Measurements from ENCODE around the gene ATF6B. TPM values are rescaled to one million over a fixed set of nuclear protein-coding genes. Genes with fewer than 3 reads are reported as not detected.

The ATF6B gene
- total RNA-seq, 1 donor from 2014 or later = 40.8 TPM

- intact Hi-C loops (cut with DNase I) = no loop called here
- peak; percentile 87 for DNase-seq (ENCODE audit: low spot score)
Measured at GRCh38 chr6:32087574-32088486, 40.2 kb downstream of the ATF6B start.

GRCh38 chr6:32086661-32087573 is 41.1 kb downstream of the ATF6B start:
- intact Hi-C loops (cut with DNase I) = no loop called here

GRCh38 chr6:32085759-32086459 is 42.1 kb downstream of the ATF6B start:
- DNase-seq (ENCODE audit: low spot score) = no peak

More at GRCh38 chr6:32086661-32087573, 41.1 kb downstream of the ATF6B start:
- DNase-seq (ENCODE audit: low spot score) = no peak

DNA sequence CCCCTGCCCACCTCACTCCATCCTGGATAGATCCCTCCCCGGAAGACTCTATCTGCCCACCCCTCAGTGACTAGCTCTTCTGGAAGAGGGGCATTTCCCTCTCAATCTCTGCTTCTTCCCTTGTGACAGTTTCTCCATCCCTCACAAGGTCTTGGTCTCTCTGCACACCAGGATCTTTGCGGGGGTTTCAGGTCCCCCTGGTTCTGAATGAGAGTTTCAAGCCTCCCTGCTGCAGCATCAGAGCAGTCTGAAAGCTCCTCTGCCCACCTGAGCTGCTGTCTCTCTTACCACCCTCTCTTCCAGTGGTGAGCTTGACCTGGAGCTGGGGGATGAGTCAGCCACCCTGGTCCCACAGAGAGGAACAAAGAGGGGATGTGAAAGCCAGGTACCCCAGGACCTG is 43.3 kb downstream of the ATF6B start:
- no peak for DNase-seq (ENCODE audit: low spot score)
- intact Hi-C loops (cut with DNase I) = no loop called here

More at GRCh38 chr6:32085759-32086459, 42.1 kb downstream of the ATF6B start:
- intact Hi-C loops (cut with DNase I) = no loop called here

DNA sequence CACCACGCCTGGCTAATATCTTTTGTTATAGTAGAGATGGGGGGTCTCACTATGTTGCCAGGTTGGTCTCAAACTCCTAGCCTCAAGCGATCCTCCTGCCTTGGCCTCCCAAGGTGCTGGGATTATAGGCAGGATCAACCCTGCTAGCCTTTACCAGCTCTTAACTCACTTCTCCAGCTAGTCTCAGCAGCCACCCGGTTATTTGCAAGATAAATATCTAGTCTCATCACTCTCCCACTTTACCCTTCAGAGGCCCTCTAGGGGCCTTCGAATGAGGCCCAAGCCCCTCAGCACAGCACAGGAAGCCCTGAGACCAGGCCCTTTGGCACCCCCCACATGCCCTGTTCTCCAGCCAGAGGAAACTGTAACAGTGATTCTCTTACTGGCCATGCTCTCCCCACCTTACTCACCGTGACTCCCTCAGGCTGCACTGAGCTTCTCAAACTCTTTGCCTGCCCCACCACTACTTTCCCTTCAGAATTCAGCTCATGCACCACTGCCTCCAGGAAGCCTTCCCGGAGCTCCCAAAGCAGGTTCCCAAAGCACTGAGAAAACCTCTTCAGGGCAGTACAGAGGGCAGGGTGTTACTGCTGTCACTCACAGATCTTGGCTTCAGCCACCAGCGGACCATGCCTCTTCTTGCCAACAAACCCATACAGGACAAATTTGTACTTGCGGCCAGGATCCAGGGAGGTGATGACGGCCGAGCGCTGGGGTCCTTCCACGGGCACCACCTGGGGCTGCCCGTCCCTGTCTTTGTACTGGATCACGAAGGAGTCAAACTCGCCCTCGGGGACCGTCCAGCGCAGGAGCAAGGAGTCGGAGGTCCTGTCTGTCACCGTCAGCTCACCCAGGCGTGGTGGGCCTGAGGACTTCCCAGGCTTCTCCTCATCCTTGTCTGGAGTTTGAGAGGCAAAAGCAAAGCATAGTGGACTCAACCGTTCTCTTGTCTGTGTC is 44.0 kb downstream of the ATF6B start:
- no peak for DNase-seq (ENCODE audit: low spot score)
- intact Hi-C loops (cut with DNase I) = no loop called here

GRCh38 chr6:32082935-32083334 is 45.1 kb downstream of the ATF6B start:
- no peak for DNase-seq (ENCODE audit: low spot score)
- intact Hi-C loops (cut with DNase I) = no loop called here

GRCh38 chr6:32082478-32082877 is 45.6 kb downstream of the ATF6B start:
- no peak for DNase-seq (ENCODE audit: low spot score)
- intact Hi-C loops (cut with DNase I) = no loop called here

DNA sequence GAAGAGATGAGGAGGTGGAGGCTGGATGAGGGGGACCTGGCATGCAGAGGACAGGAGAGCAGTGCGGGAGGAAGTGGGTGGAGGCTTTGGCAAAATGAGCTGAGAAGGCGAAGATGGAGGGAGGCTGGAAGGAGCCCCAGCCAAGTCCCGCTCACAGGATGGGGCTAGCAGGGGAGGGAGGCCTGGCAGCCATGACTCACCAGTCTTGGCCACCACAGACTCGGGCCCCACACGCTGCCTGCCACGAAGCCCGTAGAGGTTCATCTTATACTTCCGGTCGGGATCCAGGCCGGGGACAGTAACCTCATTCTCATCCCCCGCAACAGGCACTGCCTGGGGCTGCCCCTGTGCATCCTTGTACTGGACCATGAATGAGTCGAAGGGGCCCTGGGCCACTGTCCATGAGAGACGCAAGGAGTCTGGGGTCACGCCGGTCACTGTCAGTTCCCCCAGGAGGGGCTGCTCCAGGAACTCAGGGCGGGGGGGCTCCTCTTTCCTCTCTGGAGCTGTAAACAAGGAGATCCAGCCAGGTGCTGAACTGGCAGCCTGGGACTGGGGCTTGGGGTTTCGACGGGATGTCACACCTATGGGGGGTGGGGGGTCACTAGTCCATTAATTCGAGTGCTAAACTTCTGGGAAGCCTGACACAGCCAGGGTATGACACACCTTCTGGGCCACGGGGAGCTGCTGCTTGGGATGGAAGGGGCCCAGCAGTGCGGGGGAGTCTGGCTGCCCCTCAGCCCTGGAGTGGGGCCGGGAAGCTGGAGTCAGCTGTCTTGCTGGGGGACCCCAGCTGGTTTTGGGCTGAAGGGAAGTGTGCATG is 46.7 kb downstream of the ATF6B start:
- intact Hi-C loops (cut with DNase I) = no loop called here
- no peak for DNase-seq (ENCODE audit: low spot score)

GRCh38 chr6:32079566-32080290 is 48.3 kb downstream of the ATF6B start:
- DNase-seq (ENCODE audit: low spot score) = no peak
- intact Hi-C loops (cut with DNase I) = no loop called here

- no peak for DNase-seq (ENCODE audit: low spot score)
- intact Hi-C loops (cut with DNase I) = no loop called here
Measured at GRCh38 chr6:32076321-32076809, 51.7 kb downstream of the ATF6B start.

GRCh38 chr6:32075781-32076180 is 52.3 kb downstream of the ATF6B start:
- intact Hi-C loops (cut with DNase I) = no loop called here
- no peak for DNase-seq (ENCODE audit: low spot score)

DNA sequence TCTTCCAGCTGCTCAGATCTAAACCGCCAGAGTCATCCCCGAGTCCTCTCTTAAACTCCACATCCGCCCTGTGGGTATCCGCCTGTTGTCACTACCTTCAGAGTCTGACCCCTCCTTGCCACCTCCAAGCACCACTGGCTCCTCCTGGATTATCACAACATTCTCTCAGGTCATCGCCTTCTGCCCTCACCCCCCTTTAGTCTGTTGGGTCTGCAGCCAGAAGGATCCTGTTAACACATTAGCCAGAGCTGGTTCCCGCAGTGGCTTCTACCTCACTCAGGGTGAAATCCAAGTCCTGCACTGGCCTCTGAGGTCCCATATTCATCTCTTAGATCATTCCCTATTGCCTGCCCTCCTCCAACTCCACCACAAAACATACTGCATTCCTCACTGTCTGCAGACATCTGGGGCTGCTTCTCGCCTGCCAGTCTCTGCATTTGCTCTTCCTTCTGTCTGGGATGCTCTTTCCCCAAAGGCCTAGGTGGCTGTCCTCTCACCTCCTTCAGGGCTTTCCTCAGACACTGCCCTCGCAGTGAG is 53.0 kb downstream of the ATF6B start:
- intact Hi-C loops (cut with DNase I) = no loop called here
- no peak for DNase-seq (ENCODE audit: low spot score)

GRCh38 chr6:32073613-32074012 is 54.4 kb downstream of the ATF6B start:
- intact Hi-C loops (cut with DNase I) = no loop called here
- no peak for DNase-seq (ENCODE audit: low spot score)

GRCh38 chr6:32073101-32073500 is 54.9 kb downstream of the ATF6B start:
- DNase-seq (ENCODE audit: low spot score) = no peak
- intact Hi-C loops (cut with DNase I) = no loop called here

GRCh38 chr6:32070814-32071543 is 57.1 kb downstream of the ATF6B start:
- intact Hi-C loops (cut with DNase I) = no loop called here
- DNase-seq (ENCODE audit: low spot score) = no peak

- no peak for DNase-seq (ENCODE audit: low spot score)
- intact Hi-C loops (cut with DNase I) = no loop called here
Measured at GRCh38 chr6:32069878-32070515, 58.0 kb downstream of the ATF6B start.

Measured in cardiac septum (tissue), 1 donor.